Measurements from ENCODE around the gene ACAT2. TPM values are rescaled to one million over a fixed set of nuclear protein-coding genes. Genes with fewer than 3 reads are reported as not detected.
A peak's percentile ranks its signal among the peaks of the same experiment; 100 is the strongest.
"Not testable (repeated sequence)": the region's sequence is repeated elsewhere in the genome, so short reads cannot be mapped to it uniquely, and the experiment has no call there.

The ACAT2 gene
- total RNA-seq, 1 donor from 2014 or later: 55.3 TPM

GRCh38 chr6:159760602-159761057, 1.2 kb upstream of the ACAT2 start:
- intact Hi-C loops (cut with DNase I): no loop called here
- ATAC-seq: no peak

GRCh38 chr6:159761129-159761872, 544 bp upstream of the ACAT2 start:
- intact Hi-C loops (cut with DNase I): no loop called here
- DNase-seq (ENCODE audit: low spot score) (peak; percentile 66), ATAC-seq (no peak)

More at GRCh38 chr6:159760602-159761057, 1.2 kb upstream of the ACAT2 start:
- DNase-seq (ENCODE audit: low spot score): no peak

DNA sequence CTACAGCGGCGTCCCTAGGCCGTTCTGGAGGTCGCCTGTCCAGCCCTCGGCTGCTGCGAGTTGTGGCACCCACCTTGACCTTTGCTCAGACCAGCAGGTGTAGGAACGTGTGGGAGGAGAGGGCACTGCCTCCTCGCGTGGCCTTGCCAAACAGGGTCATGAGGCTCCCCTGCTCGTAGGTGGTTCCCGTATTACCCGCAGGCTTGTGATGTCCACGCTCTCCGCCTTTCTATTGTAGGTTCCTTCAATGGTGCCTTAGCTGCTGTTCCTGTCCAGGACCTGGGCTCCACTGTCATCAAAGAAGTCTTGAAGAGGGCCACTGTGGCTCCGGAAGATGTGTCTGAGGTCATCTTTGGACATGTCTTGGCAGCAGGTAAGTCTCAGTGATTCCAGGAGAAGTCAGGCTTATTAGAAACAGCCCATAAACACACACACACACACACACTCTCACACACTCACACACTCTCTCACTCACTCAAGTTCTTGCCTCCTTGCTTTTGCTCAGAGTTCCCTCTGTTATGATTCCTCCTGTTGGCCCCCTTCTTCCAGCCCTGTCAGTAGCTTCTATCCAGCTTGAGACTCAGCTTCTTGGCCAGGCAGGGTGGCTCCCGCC, 942 bp downstream of the ACAT2 start:
- intact Hi-C loops (cut with DNase I): no loop called here
- ATAC-seq (peak; percentile 11), DNase-seq (ENCODE audit: low spot score) (no peak)

GRCh38 chr6:159766906-159767305, 5.1 kb downstream of the ACAT2 start:
- DNase-seq (ENCODE audit: low spot score) (no peak), ATAC-seq (no peak)
- intact Hi-C loops (cut with DNase I): no loop called here

DNA sequence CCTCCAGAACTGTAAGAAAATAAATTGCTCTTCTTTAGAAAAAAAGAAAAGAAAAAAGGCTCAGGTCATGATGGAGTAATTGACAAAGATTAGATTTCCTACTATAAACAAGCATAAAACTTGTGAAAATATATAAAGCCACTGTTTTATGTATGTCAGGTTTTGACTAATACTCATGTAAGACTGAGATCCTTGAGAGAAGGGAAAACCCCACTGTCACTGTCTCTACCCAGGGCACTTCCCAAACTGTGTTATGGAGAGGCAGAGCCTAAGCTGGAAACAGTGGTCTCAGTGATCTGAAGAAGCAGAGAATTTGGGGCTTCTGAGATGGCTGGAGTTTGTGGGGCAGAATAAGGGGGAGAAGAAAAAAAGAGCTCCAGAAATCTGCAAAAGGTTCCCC, 7.6 kb downstream of the ACAT2 start:
- intact Hi-C loops (cut with DNase I): no loop called here

GRCh38 chr6:159772196-159772595, 10.4 kb downstream of the ACAT2 start:
- DNase-seq (ENCODE audit: low spot score) (no peak), ATAC-seq (no peak)
- intact Hi-C loops (cut with DNase I): no loop called here

More for the DNA sequence above, 7.6 kb downstream of the ACAT2 start:
- DNase-seq (ENCODE audit: low spot score) (no peak), ATAC-seq (no peak)

- DNase-seq (ENCODE audit: low spot score) (no peak), ATAC-seq (no peak)
- intact Hi-C loops (cut with DNase I): no loop called here
Observed at GRCh38 chr6:159777240-159777904, 15.5 kb downstream of the ACAT2 start.

DNA sequence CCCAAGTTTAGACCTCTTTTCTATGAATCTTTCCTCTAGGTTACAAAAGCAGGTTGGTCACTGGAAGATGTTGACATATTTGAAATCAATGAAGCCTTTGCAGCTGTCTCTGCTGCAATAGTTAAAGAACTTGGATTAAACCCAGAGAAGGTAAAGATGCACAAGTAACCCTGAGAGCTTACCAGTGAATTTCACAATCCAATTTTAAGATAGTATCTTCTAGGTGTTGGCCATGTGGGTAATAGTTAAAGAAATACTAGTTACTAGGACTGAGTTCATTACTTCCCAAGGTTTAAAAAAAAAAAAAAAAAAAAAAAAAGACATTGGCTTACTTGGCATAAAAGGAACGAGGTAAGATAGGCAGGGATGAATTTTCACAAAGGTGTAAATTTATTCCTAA, 16.3 kb downstream of the ACAT2 start:
- intact Hi-C loops (cut with DNase I): no loop called here
- DNase-seq (ENCODE audit: low spot score) (no peak), ATAC-seq (no peak)

GRCh38 chr6:159778542-159779103, 16.8 kb downstream of the ACAT2 start:
- DNase-seq (ENCODE audit: low spot score): no peak
- intact Hi-C loops (cut with DNase I): no loop called here
- no peak for ATAC-seq

GRCh38 chr6:159788276-159788675, 26.4 kb downstream of the ACAT2 start:
- DNase-seq (ENCODE audit: low spot score) (no peak), ATAC-seq (no peak)
- intact Hi-C loops (cut with DNase I): no loop called here

DNA sequence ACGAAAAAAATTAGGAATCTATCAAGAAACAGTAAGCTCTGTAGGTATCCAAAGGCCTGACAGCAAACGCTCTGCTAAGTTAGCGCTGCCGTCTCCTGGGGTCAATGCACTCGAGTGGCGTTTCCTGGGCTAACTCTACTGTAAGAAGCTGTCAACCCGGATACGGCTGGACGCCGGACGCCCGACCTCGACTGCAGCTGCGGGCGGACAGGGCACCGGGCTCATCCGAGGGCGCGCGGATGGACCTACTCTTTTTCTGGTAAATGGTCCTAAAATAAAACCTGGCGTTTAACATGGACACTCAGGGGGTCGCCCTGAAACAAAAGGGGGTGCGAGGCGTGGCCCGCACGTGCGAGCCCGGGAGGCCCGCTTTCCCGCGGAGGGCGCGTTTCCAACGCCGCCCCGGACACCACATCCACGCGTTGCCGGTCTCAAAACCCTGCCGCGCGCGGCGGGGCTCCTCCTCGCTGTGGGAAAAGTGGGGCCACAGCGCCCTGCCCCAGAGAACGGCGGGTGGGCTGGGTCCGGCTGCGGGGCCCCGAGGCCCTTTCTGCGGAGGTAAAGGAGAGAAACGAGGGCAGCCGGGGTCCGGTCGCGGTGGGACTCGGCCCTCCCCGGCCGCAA, 27.0 kb downstream of the ACAT2 start:
- DNase-seq (ENCODE audit: low spot score): peak; percentile 70
- intact Hi-C loops (cut with DNase I): no loop called here
- no peak for ATAC-seq

- intact Hi-C loops (cut with DNase I): no loop called here
- DNase-seq (ENCODE audit: low spot score): peak; percentile 100
- ATAC-seq: peak; percentile 97
Observed at GRCh38 chr6:159789377-159790148, 27.7 kb downstream of the ACAT2 start, which contains the start of gene TCP1. TSS of gene TCP1 (minus strand) at chr6:159789602. CDS start at chr6:159789468, 134 bp downstream.

- intact Hi-C loops (cut with DNase I): no loop called here
- ATAC-seq: peak; percentile 97
- DNase-seq (ENCODE audit: low spot score): peak; percentile 95
Observed at GRCh38 chr6:159790149-159790955, 28.5 kb downstream of the ACAT2 start, which contains the start of gene MRPL18. TSS of gene MRPL18 (plus strand) at chr6:159790467. CDS start at chr6:159790588, 121 bp downstream.

- ATAC-seq (no peak), DNase-seq (ENCODE audit: low spot score) (peak; percentile 65)
- intact Hi-C loops (cut with DNase I): no loop called here
Observed at GRCh38 chr6:159790956-159791598, 29.2 kb downstream of the ACAT2 start.

- DNase-seq (ENCODE audit: low spot score); intact Hi-C loops (cut with DNase I); ATAC-seq: not testable (repeated sequence)
Observed at GRCh38 chr6:159794976-159795375, 33.1 kb downstream of the ACAT2 start.

DNA sequence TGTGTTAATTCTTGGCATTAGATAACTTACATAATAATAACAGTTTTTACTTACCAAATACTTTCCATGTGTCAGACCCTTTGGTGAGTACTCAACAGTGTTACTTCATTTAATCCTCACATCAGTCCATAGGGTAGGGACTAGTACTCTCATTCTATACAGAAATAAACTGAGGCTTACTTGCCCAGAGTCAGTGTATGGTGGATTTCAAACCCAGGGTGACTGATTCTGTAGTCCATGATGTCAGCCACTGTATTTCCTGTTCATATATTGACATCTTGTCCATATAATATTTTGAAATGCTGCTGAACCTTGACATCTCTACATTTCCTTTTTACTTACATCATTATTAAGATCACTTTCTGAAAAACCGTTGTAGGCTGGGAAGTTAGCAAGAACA, 35.7 kb downstream of the ACAT2 start:
- no peak for DNase-seq (ENCODE audit: low spot score)
- ATAC-seq: no peak
- intact Hi-C loops (cut with DNase I): no loop called here
